ENCODE data around the gene TMEM184B. TPM values are rescaled to one million over a fixed set of nuclear protein-coding genes. Genes with fewer than 3 reads are reported as not detected.

Gene TMEM184B
- total and polyA plus RNA-seq, 8 donors = 10.0 to 110 (median 34.0) TPM

- Histone ChIP-seq H3K36me3 (peaks cover 31 to 49% (median 48%) of the 10 kb centered on the region in 4 donors), H3K4me1 (peaks cover 16 to 66% (median 53%) of the 10 kb centered on the region in 4 donors), H3K9me3 (no peaks in the 10 kb centered on the region), H3K27ac (peak overlapping the region in 3 of 5 donors; percentile 58 to 79 (median 69)), H3K27me3 (no peaks in the 10 kb centered on the region), H3K4me3 (no peak overlapping the region)
- WGBS, 5 donors = 90 to 100% (median 96%) methylated on average over 4 to 12 of the region's 12 CpGs
- intact Hi-C loops (cut with DNase I; ENCODE audit: low total_unique reads) = no loop called here
- DNase-seq = no peak
- TF ChIP-seq CTCF (IDR thresholded peaks at IDR 0.05) (no peak), POLR2A (IDR thresholded peaks at IDR 0.05) (no peak), POLR2AphosphoS5 (IDR thresholded peaks at IDR 0.05) (no peak)
Observed at GRCh38 chr22:38247713-38248112, 25.1 kb downstream of the TMEM184B start.

DNA sequence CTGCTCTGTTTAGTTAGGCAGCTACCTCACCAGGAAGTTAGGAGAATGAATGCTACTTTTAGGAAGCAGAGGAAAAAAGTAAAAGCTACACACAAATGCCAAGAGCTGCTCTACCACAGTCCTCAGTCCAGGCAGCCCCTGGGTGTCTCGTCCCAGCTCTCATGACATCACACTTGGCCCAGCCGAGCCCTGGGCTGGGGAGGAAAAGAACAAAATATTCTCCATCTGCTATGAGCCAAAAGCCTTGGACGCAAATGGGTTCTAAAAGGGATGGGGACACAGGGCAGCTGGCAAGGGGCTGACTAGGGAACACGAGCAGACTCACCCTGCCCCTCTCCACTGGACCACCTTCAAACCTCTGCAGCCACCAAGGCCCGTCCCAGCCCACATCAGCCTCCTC is 26.1 kb downstream of the TMEM184B start:
- peak in 1 of 2 donors; percentile 68 for DNase-seq
- peak overlapping the region; percentile 18 to 79 (median 58) for H3K27ac ChIP-seq
- H3K4me1 ChIP-seq = peaks cover 20 to 67% (median 54%) of the 10 kb centered on the region in 4 donors
- TF ChIP-seq EP300 (IDR thresholded peaks at IDR 0.05) = no peak
- TF ChIP-seq CTCF (IDR thresholded peaks at IDR 0.05) = no peak
- no peak for TF ChIP-seq POLR2AphosphoS5 (IDR thresholded peaks at IDR 0.05)
- no peak for TF ChIP-seq POLR2A (IDR thresholded peaks at IDR 0.05)
- no peaks in the 10 kb centered on the region for H3K27me3 ChIP-seq
- H3K9me3 ChIP-seq = no peaks in the 10 kb centered on the region
- no peak overlapping the region for H3K4me3 ChIP-seq
- WGBS, 5 donors = 60 to 81% (median 71%) methylated on average over 5 of the region's 5 CpGs
- intact Hi-C loops (cut with DNase I; ENCODE audit: low total_unique reads) = no loop called here
- H3K36me3 ChIP-seq = peaks cover 31 to 49% (median 48%) of the 10 kb centered on the region in 4 donors

- 80 to 86% (median 85%) methylated on average over 16 to 19 of the region's 19 CpGs for WGBS, 5 donors
- TF ChIP-seq CTCF (IDR thresholded peaks at IDR 0.05) (no peak), POLR2AphosphoS5 (IDR thresholded peaks at IDR 0.05) (no peak), POLR2A (IDR thresholded peaks at IDR 0.05) (no peak), EP300 (IDR thresholded peaks at IDR 0.05) (no peak)
- Histone ChIP-seq H3K9me3 (no peaks in the 10 kb centered on the region), H3K36me3 (peaks cover 31 to 49% (median 48%) of the 10 kb centered on the region in 4 donors), H3K27ac (peak overlapping the region; percentile 18 to 79 (median 58)), H3K27me3 (no peaks in the 10 kb centered on the region), H3K4me1 (peaks cover 21 to 64% (median 52%) of the 10 kb centered on the region in 4 donors), H3K4me3 (no peak overlapping the region)
- intact Hi-C loops (cut with DNase I; ENCODE audit: low total_unique reads) = no loop called here
- no peak for DNase-seq
Observed at GRCh38 chr22:38246046-38246658, 26.7 kb downstream of the TMEM184B start.

- Histone ChIP-seq H3K4me3 (no peak overlapping the region), H3K27ac (peak overlapping the region in 4 of 5 donors; percentile 63 to 82 (median 76)), H3K9me3 (no peaks in the 10 kb centered on the region), H3K4me1 (peaks cover 33 to 73% (median 58%) of the 10 kb centered on the region in 4 donors), H3K36me3 (peaks cover 31 to 49% (median 48%) of the 10 kb centered on the region in 4 donors), H3K27me3 (no peaks in the 10 kb centered on the region)
- TF ChIP-seq CTCF (IDR thresholded peaks at IDR 0.05) (no peak), EP300 (IDR thresholded peaks at IDR 0.05) (no peak), POLR2AphosphoS5 (IDR thresholded peaks at IDR 0.05) (no peak), POLR2A (IDR thresholded peaks at IDR 0.05) (no peak)
- intact Hi-C loops (cut with DNase I; ENCODE audit: low total_unique reads) = no loop called here
- DNase-seq = no peak
- 70 to 75% (median 72%) methylated on average over 4 of the region's 4 CpGs for WGBS, 5 donors
Observed at GRCh38 chr22:38244106-38244505, 28.7 kb downstream of the TMEM184B start.

All from stomach (tissue), 9 donors.